ENCODE data around the gene ZNF507. TPM values are rescaled to one million over a fixed set of nuclear protein-coding genes. Genes with fewer than 3 reads are reported as not detected.

Gene ZNF507
- total and polyA plus RNA-seq, 2 of the 8 experiments (the other 6 are each of a cell fraction or from before 2014, with no cell fraction given), result 8.6 to 28.8 TPM

DNA sequence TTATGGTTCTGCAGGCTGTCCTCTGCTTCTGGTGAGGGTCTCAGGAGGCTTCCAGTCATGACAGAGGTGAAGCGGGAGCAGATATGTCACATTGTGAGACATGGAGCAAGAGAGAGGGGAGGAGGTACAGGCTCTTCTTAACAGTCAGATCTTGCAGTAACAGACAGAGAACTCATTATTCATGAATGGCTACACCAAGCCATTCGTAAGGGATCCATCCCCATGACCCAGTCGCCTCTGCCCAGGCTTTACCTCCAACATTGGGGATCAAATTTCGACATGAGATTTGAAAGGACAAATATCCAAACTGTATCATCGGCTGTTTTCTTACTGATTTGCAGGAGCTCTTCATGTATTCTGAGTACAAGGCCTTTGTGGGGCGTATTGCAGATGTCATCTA is 21.7 kb downstream of the ZNF507 start (continued):
- TF ChIP-seq RAD21 (IDR thresholded peaks at IDR 0.05 in 1 of 2, conservative IDR thresholded peaks at IDR 0.05 in 1 of 2; ENCODE audit: low read depth in 2 of 2, low read length in 2 of 2) (no peak), EGR1 (IDR thresholded peaks at IDR 0.05; ENCODE audit: borderline replicate concordance, low read depth, low read length) (no peak), BCL11A (IDR thresholded peaks at IDR 0.05; ENCODE audit: low read depth in 2 of 2, low read length in 2 of 2) (no peak)
